ENCODE results near the gene ZDHHC18.
"Not testable (repeated sequence)": the region's sequence is repeated elsewhere in the genome, so short reads cannot be mapped to it uniquely, and the experiment has no call there.

DNA sequence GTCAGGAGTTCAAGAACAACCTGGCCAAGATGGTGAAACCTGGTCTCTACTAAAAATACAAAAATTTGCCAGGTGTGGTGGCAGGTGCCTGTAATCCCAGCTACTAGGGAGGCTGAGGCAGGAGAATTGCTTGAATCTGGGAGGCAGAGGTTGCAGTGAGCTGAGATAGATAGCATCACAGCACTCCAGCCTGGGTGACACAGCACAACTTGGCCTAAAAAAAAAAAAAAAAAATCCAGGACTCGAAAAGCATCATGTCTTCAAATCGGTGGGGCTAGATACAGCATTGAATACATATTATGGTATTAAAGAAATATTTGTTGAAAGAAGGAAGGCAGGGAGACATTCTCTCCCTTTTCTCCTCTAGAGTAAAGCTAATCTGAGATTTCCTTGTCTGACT lies 46.6 kb downstream of the ZDHHC18 start:
- TF ChIP-seq POLR2A, POLR2AphosphoS5 (IDR thresholded peaks at IDR 0.05): not testable (repeated sequence)
- TF ChIP-seq, protein P1, sequence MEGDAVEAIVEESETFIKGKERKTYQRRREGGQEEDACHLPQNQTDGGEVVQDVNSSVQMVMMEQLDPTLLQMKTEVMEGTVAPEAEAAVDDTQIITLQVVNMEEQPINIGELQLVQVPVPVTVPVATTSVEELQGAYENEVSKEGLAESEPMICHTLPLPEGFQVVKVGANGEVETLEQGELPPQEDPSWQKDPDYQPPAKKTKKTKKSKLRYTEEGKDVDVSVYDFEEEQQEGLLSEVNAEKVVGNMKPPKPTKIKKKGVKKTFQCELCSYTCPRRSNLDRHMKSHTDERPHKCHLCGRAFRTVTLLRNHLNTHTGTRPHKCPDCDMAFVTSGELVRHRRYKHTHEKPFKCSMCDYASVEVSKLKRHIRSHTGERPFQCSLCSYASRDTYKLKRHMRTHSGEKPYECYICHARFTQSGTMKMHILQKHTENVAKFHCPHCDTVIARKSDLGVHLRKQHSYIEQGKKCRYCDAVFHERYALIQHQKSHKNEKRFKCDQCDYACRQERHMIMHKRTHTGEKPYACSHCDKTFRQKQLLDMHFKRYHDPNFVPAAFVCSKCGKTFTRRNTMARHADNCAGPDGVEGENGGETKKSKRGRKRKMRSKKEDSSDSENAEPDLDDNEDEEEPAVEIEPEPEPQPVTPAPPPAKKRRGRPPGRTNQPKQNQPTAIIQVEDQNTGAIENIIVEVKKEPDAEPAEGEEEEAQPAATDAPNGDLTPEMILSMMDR (IDR thresholded peaks at IDR 0.05): not testable (repeated sequence)

Measured in breast epithelium (tissue), 3 donors.